Stomach (tissue), 4 donors: ENCODE results near the gene MGAM2.

Source experiments
- CTCF ChIP-seq, 7 experiments: fragments of 450-650 bp in 4 of 7; fragments of 200-600 bp in 3 of 7; sonication (generic) in 3 of 7; IDR thresholded peaks; one replicate each; pipeline ENCODE4 v1.5.1; 2016 to 2019; ENCODE audit warnings: antibody characterized with exemption in 7 of 7, control low read depth in 2 of 7, mild to moderate bottlenecking in 1 of 7
- POLR2A ChIP-seq, 4 donors: fragments of 450-650 bp; IDR thresholded peaks; one replicate each; pipeline ENCODE4 v1.6.1; 2016; ENCODE audit warnings: antibody characterized with exemption in 4 of 4, control low read depth in 2 of 4, mild to moderate bottlenecking in 1 of 4, moderate library complexity in 1 of 4

GRCh38 chr7:142098004-142098403 lies 13.5 kb upstream of the MGAM2 start:
- TF ChIP-seq CTCF (IDR thresholded peaks at IDR 0.05) (no peak), POLR2A (IDR thresholded peaks at IDR 0.05) (no peak)
